IMR-90 (cell line): ENCODE measurements around the gene STX11. TPM values are rescaled to one million over a fixed set of nuclear protein-coding genes. Genes with fewer than 3 reads are reported as not detected.
A peak's percentile ranks its signal among the peaks of the same experiment; 100 is the strongest.

ENCODE experiments used
- ATAC-seq: fragments of 200-7000 bp; cut with Tn5 transposase; 2 replicates; pipeline ENCODE4 v1.9.1; 2020; ENCODE audit warnings: low read depth, mild to moderate bottlenecking, moderate library complexity
- BruUV-seq: library from RNA; stranded (reverse); fragments of 400-500 nt; replicated peaks from 2 replicates; lab custom pipeline; 2021; lab: Mats Ljungman, UMichigan
- CTCF ChIA-PET: fragments of 300-600 bp; formaldehyde crosslinking; extraction: SDS; loops from one replicate; lab custom pipeline; 2021; ENCODE audit warnings: antibody characterized with exemption; lab: Yijun Ruan, JAX
- POLR2A ChIA-PET: fragments of 300-600 bp; sonication (Branson Sonifier 250); formaldehyde crosslinking; loops from one replicate; lab custom pipeline; 2022; ENCODE audit warnings: antibody characterized with exemption; ENCODE audit not compliant: unreplicated experiment; lab: Charles Lee
- DNase-seq: peaks from one replicate; pipeline ENCODE4 v3.0.0; 2013
- H2AFZ ChIP-seq: replicated peaks from 2 replicates; pipeline ENCODE3; 2013; ENCODE audit warnings: low read length, mild to moderate bottlenecking; ENCODE audit not compliant: poor library complexity
- H2AK5ac ChIP-seq: 2 replicates; pipeline ENCODE4 v1.6.1; 2013; ENCODE audit warnings: low read depth, low read length, inconsistent platforms
- H2AK9ac ChIP-seq: replicated peaks from 2 replicates; pipeline ENCODE3; 2013; ENCODE audit warnings: mild to moderate bottlenecking, low read depth, low read length, moderate library complexity; ENCODE audit not compliant: poor library complexity
- H2BK120ac ChIP-seq: 2 replicates; pipeline ENCODE4 v1.6.1; 2013; ENCODE audit warnings: low read depth, low read length, inconsistent platforms
- H2BK15ac ChIP-seq: 3 replicates; pipeline ENCODE4 v1.6.1; 2013; ENCODE audit warnings: low read depth, low read length, inconsistent platforms
- H2BK20ac ChIP-seq: 2 replicates; pipeline ENCODE4 v1.6.1; 2013; ENCODE audit warnings: low read depth, mild to moderate bottlenecking, inconsistent platforms, low read length, moderate library complexity
- H2BK5ac ChIP-seq: 2 replicates; pipeline ENCODE4 v1.6.1; 2013; ENCODE audit warnings: mild to moderate bottlenecking, low read depth, low read length, inconsistent platforms; ENCODE audit not compliant: poor library complexity, severe bottlenecking
- H3K14ac ChIP-seq: replicated peaks from 2 replicates; pipeline ENCODE4 v1.6.1; 2013; ENCODE audit warnings: low read depth, low read length, inconsistent platforms
- H3K18ac ChIP-seq: 2 replicates; pipeline ENCODE4 v1.6.1; 2013; ENCODE audit warnings: low read depth, low read length, control low read depth
- H3K23ac ChIP-seq: 2 replicates; pipeline ENCODE4 v1.6.1; 2013; ENCODE audit warnings: low read depth, low read length, inconsistent platforms
- H3K27ac ChIP-seq: 2 replicates; pipeline ENCODE4 v1.5.1; 2013; ENCODE audit warnings: mild to moderate bottlenecking, control low read depth, low read length; ENCODE audit not compliant: insufficient read depth
- H3K27me3 ChIP-seq: 2 replicates; pipeline ENCODE4 v1.6.1; 2013; ENCODE audit warnings: low read length; ENCODE audit not compliant: control insufficient read depth, insufficient read depth
- H3K36me3 ChIP-seq: 2 replicates; pipeline ENCODE4 v1.6.1; 2013; ENCODE audit warnings: low read length, mixed read lengths; ENCODE audit not compliant: control insufficient read depth, insufficient read depth
- H3K4ac ChIP-seq: 2 replicates; pipeline ENCODE4 v1.6.1; 2013; ENCODE audit warnings: low read depth, low read length, inconsistent platforms
- H3K4me1 ChIP-seq: 2 replicates; pipeline ENCODE4 v1.6.1; 2013; ENCODE audit warnings: low read length, mixed read lengths; ENCODE audit not compliant: control insufficient read depth, insufficient read depth
- H3K4me2 ChIP-seq: 2 replicates; pipeline ENCODE4 v1.6.1; 2013; ENCODE audit warnings: low read depth, mild to moderate bottlenecking, control low read depth, low read length, moderate library complexity
- H3K4me3 ChIP-seq: 2 replicates; pipeline ENCODE4 v1.5.1; 2013; ENCODE audit warnings: low read depth, mild to moderate bottlenecking, control low read depth, low read length, moderate library complexity; ENCODE audit not compliant: insufficient read depth
- H3K56ac ChIP-seq: 2 replicates; pipeline ENCODE4 v1.6.1; 2013; ENCODE audit warnings: low read length, inconsistent platforms; ENCODE audit not compliant: insufficient read depth; ENCODE audit errors: extremely low read depth
- H3K79me1 ChIP-seq, 2 experiments: 2 replicates each; pipeline ENCODE4 v1.6.1; 2013; ENCODE audit warnings: low read length in 2 of 2, inconsistent platforms in 1 of 2, low read depth in 1 of 2
- H3K9ac ChIP-seq: 2 replicates; pipeline ENCODE4 v1.6.1; 2013; ENCODE audit warnings: low read depth, low read length, control low read depth
- H3K9me1 ChIP-seq: 2 replicates; pipeline ENCODE4 v1.6.1; 2013; ENCODE audit warnings: low read length, inconsistent platforms; ENCODE audit not compliant: insufficient read depth
- H3K9me3 ChIP-seq: 2 replicates; pipeline ENCODE4 v1.6.1; 2013; ENCODE audit warnings: low read length; ENCODE audit not compliant: control insufficient read depth, insufficient read depth
- H4K20me1 ChIP-seq: 2 replicates; pipeline ENCODE4 v1.6.1; 2013; ENCODE audit warnings: low read length, inconsistent platforms; ENCODE audit not compliant: insufficient read depth
- H4K5ac ChIP-seq: 2 replicates; pipeline ENCODE4 v1.6.1; 2013; ENCODE audit warnings: mild to moderate bottlenecking, low read depth, low read length, control low read depth
- H4K8ac ChIP-seq, 2 experiments: 2 replicates each; pipeline ENCODE4 v1.6.1; 2013; ENCODE audit warnings: low read depth in 2 of 2, low read length in 2 of 2, control low read depth in 1 of 2, inconsistent platforms in 1 of 2
- H4K91ac ChIP-seq: 2 replicates; pipeline ENCODE4 v1.6.1; 2013; ENCODE audit warnings: low read depth, low read length, inconsistent platforms; ENCODE audit not compliant: insufficient read depth
- BHLHE40 ChIP-seq: fragments of 150-350 bp; IDR thresholded peaks from 2 replicates; pipeline ENCODE4 v1.6.1; 2016; ENCODE audit warnings: mild to moderate bottlenecking, low read depth, low read length
- CEBPB ChIP-seq: IDR thresholded peaks from 2 replicates; pipeline ENCODE4 v1.6.1; 2012; ENCODE audit warnings: low read depth, low read length, improper control_type of control experiment
- CHD1 ChIP-seq: IDR thresholded peaks from 2 replicates; pipeline ENCODE4 v1.6.1; 2012; ENCODE audit warnings: low read depth, low read length, improper control_type of control experiment
- FOS ChIP-seq: fragments of 150-350 bp; IDR thresholded peaks from 2 replicates; pipeline ENCODE4 v1.6.1; 2016; ENCODE audit warnings: low read depth, low read length
- MAFK ChIP-seq: IDR thresholded peaks from 2 replicates; pipeline ENCODE4 v1.6.1; 2012; ENCODE audit warnings: low read depth, low read length, improper control_type of control experiment
- MAZ ChIP-seq: IDR thresholded peaks from 2 replicates; pipeline ENCODE4 v1.6.1; 2012; ENCODE audit warnings: low read depth, mild to moderate bottlenecking, low read length, improper control_type of control experiment, moderate library complexity, borderline replicate concordance
- MXI1 ChIP-seq: IDR thresholded peaks from 2 replicates; pipeline ENCODE4 v1.6.1; 2012; ENCODE audit warnings: low read depth, mild to moderate bottlenecking, low read length, moderate library complexity, borderline replicate concordance
- NFE2L2 ChIP-seq: fragments of 150-350 bp; IDR thresholded peaks from 2 replicates; pipeline ENCODE4 v1.6.1; 2016; ENCODE audit warnings: low read depth, mild to moderate bottlenecking, low read length
- POLR2A ChIP-seq: IDR thresholded peaks from 2 replicates; pipeline ENCODE4 v1.6.1; 2012; ENCODE audit warnings: mild to moderate bottlenecking, low read depth, low read length
- RAD21 ChIP-seq: IDR thresholded peaks from 2 replicates; pipeline ENCODE4 v1.6.1; 2012; ENCODE audit warnings: low read length, improper control_type of control experiment
- RCOR1 ChIP-seq: IDR thresholded peaks from 2 replicates; pipeline ENCODE4 v1.6.1; 2012; ENCODE audit warnings: mild to moderate bottlenecking, low read length, improper control_type of control experiment; ENCODE audit not compliant: insufficient replicate concordance
- RFX5 ChIP-seq: IDR thresholded peaks from 2 replicates; pipeline ENCODE4 v1.8.0; 2012; ENCODE audit warnings: low read depth, mild to moderate bottlenecking, low read length, moderate library complexity
- SMC3 ChIP-seq: fragments of 150-350 bp; IDR thresholded peaks from 2 replicates; pipeline ENCODE4 v1.6.1; 2016; ENCODE audit warnings: low read depth, mild to moderate bottlenecking, antibody characterized with exemption, low read length, moderate library complexity
- whole genome bisulfite sequencing, 2 experiments: methylation state at CpG; one replicate each; pipeline versions ENCODE4 v1.1.5 to v1.1.7; 2013; ENCODE audit warnings: missing lambda C conversion rate in 2 of 2; ENCODE audit not compliant: insufficient read length in 1 of 2; ENCODE audit errors: extremely low coverage in 2 of 2; 5-methylcytosine and 5-hydroxymethylcytosine counted together
- dilution Hi-C: fragments of 300-500 bp; cut with HindIII; formaldehyde crosslinking; loops from one replicate; pipeline ENCODE4 v1.14.3; 2018; ENCODE audit warnings: low sequenced_read_pairs; ENCODE audit not compliant: unreplicated experiment
- in situ Hi-C: fragments of 300-500 bp; cut with MboI; formaldehyde crosslinking; loops from 3 replicates; pipeline ENCODE4 v1.14.3; 2019; ENCODE audit warnings: low sequenced_read_pairs, inconsistent platforms, mixed read lengths
- intact Hi-C: fragments of 100-400 bp; cut with micrococcal nuclease; formaldehyde crosslinking; loops from 2 replicates; pipeline ENCODE4 v1.10.0; 2022
- polyA plus RNA-seq, 3 experiments: library from polyadenylated mRNA; depleted of rRNA; stranded (reverse); fragments of >200 nt; gene quantifications; 2 replicates each; pipeline ENCODE4 v1.2.3, GENCODE V29; 2012; ENCODE audit warnings: low replicate concordance in 1 of 3
- total RNA-seq: library from RNA; depleted of rRNA; stranded (reverse); fragments of >200 nt; gene quantifications from 2 replicates; pipeline ENCODE4 v1.2.3, GENCODE V29; 2012
- TF ChIP-seq, protein P1 (sequence below): fragments of 150-350 bp; IDR thresholded peaks from 2 replicates; pipeline ENCODE4 v1.6.1; 2016; ENCODE audit warnings: low read depth, mild to moderate bottlenecking, low read length, moderate library complexity, borderline replicate concordance
- TF ChIP-seq, protein P2 (sequence below): conservative IDR thresholded peaks from 2 replicates; pipeline ENCODE4 v1.5.1; 2012; ENCODE audit warnings: mild to moderate bottlenecking, low read depth, low read length, improper control_type of control experiment
- TF ChIP-seq, protein P3 (sequence below): fragments of 150-350 bp; IDR thresholded peaks from 2 replicates; pipeline ENCODE4 v1.6.1; 2017; ENCODE audit warnings: mild to moderate bottlenecking, antibody characterized with exemption, low read length, low read depth

STX11 gene
- total and polyA plus RNA-seq, 2 of the 4 experiments (the other 2 are of a cell fraction): 0.54 to 0.68 TPM

DNA sequence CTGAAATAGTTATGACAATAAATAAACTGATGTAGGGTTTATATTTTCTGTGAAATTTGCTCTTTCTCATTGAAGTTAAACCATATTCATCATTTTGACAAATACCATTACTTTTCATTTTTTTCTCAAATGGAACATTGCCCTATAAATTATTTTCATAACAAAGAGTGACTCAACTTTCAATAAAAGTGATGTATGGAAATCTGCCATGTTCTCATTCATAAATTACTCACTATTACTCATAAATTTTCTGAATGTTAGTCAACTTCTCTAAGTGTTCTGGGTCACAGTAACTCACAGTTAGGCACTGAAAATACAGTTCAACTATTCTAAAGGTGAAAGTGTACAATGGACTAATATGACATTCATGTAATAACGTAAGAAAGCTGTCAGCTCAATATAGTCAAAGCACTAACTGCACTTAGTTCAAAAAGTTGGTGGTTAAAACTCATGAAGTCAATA lies 19.0 kb upstream of the STX11 start:
- no peak overlapping the region for H2BK15ac ChIP-seq
- no peaks in the 10 kb centered on the region for H3K27me3 ChIP-seq
- no peak overlapping the region for H4K5ac ChIP-seq
- H3K4me2 ChIP-seq: no peak overlapping the region
- H3K9me1 ChIP-seq: no peaks in the 10 kb centered on the region
- WGBS, 2 experiments: no CpG with 5 or more reads among the region's 1 CpG
- no peak overlapping the region for H4K8ac ChIP-seq
- H2BK5ac ChIP-seq: no peak overlapping the region
- no peaks in the 10 kb centered on the region for H4K20me1 ChIP-seq
- H3K18ac ChIP-seq: no peak overlapping the region
- no peaks in the 10 kb centered on the region for H3K36me3 ChIP-seq
- no peak overlapping the region for H3K4ac ChIP-seq
- DNase-seq (peak; percentile 82), ATAC-seq (peak; percentile 49)
- H3K4me3 ChIP-seq: no peak overlapping the region
- dilution Hi-C loops (no loop called here), in situ Hi-C loops (no loop called here), intact Hi-C loops (no loop called here)
- H2BK20ac ChIP-seq: no peak overlapping the region
- H3K27ac ChIP-seq: no peak overlapping the region
- no peak overlapping the region for H2AK9ac ChIP-seq
- no peak overlapping the region for H2AK5ac ChIP-seq
- no peak overlapping the region for H4K91ac ChIP-seq
- no peak overlapping the region for H3K56ac ChIP-seq
- no peaks in the 10 kb centered on the region for H3K4me1 ChIP-seq
- no peak overlapping the region for H3K9ac ChIP-seq
- no peak overlapping the region for H2AFZ ChIP-seq
- H3K9me3 ChIP-seq: no peaks in the 10 kb centered on the region
- no peaks in the 10 kb centered on the region for H3K79me1 ChIP-seq
- H3K23ac ChIP-seq: no peak overlapping the region
- POLR2A ChIA-PET: no interaction called here
- no TSS peak for BruUV-seq
- no peak overlapping the region for H2BK120ac ChIP-seq
- TF ChIP-seq, protein P1, sequence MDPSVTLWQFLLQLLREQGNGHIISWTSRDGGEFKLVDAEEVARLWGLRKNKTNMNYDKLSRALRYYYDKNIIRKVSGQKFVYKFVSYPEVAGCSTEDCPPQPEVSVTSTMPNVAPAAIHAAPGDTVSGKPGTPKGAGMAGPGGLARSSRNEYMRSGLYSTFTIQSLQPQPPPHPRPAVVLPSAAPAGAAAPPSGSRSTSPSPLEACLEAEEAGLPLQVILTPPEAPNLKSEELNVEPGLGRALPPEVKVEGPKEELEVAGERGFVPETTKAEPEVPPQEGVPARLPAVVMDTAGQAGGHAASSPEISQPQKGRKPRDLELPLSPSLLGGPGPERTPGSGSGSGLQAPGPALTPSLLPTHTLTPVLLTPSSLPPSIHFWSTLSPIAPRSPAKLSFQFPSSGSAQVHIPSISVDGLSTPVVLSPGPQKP: no peak
- TF ChIP-seq NFE2L2 (no peak), MXI1 (no peak), BHLHE40 (no peak), SMC3 (no peak), CEBPB (no peak), CHD1 (no peak), RCOR1 (no peak), FOS (no peak; the same call in 1 of the 2 replicates), MAFK (no peak), RAD21 (no peak), MAZ (no peak), POLR2A (no peak), RFX5 (no peak)
- TF ChIP-seq, protein P2, sequence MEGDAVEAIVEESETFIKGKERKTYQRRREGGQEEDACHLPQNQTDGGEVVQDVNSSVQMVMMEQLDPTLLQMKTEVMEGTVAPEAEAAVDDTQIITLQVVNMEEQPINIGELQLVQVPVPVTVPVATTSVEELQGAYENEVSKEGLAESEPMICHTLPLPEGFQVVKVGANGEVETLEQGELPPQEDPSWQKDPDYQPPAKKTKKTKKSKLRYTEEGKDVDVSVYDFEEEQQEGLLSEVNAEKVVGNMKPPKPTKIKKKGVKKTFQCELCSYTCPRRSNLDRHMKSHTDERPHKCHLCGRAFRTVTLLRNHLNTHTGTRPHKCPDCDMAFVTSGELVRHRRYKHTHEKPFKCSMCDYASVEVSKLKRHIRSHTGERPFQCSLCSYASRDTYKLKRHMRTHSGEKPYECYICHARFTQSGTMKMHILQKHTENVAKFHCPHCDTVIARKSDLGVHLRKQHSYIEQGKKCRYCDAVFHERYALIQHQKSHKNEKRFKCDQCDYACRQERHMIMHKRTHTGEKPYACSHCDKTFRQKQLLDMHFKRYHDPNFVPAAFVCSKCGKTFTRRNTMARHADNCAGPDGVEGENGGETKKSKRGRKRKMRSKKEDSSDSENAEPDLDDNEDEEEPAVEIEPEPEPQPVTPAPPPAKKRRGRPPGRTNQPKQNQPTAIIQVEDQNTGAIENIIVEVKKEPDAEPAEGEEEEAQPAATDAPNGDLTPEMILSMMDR: no peak
- TF ChIP-seq, protein P3, sequence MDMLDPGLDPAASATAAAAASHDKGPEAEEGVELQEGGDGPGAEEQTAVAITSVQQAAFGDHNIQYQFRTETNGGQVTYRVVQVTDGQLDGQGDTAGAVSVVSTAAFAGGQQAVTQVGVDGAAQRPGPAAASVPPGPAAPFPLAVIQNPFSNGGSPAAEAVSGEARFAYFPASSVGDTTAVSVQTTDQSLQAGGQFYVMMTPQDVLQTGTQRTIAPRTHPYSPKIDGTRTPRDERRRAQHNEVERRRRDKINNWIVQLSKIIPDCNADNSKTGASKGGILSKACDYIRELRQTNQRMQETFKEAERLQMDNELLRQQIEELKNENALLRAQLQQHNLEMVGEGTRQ: no peak
- CTCF ChIA-PET: interaction anchor here (0.6 kb wide), 2 partner anchors 477 to 502 kb away, joined by 3 to 6 read pairs; no protein-coding TSS in a partner anchor
- no peak overlapping the region for H3K14ac ChIP-seq
